ENCODE data around the gene FKBP10. TPM values are rescaled to one million over a fixed set of nuclear protein-coding genes. Genes with fewer than 3 reads are reported as not detected.

The FKBP10 gene
- total and polyA plus RNA-seq, 12 donors: 4.8 to 31.8 (median 10.2) TPM

- H3K4me1 ChIP-seq: peaks cover 16 to 49% (median 39%) of the 10 kb centered on the region in 9 donors
- WGBS, 2 donors: 92 to 95% methylated on average over 10 of the region's 10 CpGs
- H3K9me3 ChIP-seq: no peaks in the 10 kb centered on the region
- H3K36me3 ChIP-seq: no peaks in the 10 kb centered on the region
- H3K27ac ChIP-seq: no peak overlapping the region
- TF ChIP-seq, protein P1, sequence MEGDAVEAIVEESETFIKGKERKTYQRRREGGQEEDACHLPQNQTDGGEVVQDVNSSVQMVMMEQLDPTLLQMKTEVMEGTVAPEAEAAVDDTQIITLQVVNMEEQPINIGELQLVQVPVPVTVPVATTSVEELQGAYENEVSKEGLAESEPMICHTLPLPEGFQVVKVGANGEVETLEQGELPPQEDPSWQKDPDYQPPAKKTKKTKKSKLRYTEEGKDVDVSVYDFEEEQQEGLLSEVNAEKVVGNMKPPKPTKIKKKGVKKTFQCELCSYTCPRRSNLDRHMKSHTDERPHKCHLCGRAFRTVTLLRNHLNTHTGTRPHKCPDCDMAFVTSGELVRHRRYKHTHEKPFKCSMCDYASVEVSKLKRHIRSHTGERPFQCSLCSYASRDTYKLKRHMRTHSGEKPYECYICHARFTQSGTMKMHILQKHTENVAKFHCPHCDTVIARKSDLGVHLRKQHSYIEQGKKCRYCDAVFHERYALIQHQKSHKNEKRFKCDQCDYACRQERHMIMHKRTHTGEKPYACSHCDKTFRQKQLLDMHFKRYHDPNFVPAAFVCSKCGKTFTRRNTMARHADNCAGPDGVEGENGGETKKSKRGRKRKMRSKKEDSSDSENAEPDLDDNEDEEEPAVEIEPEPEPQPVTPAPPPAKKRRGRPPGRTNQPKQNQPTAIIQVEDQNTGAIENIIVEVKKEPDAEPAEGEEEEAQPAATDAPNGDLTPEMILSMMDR (IDR thresholded peaks at IDR 0.05): no peak
- intact Hi-C loops (cut with DNase I): no loop called here
- DNase-seq: no peak
- H3K4me3 ChIP-seq: no peak overlapping the region
- H3K27me3 ChIP-seq: no peaks in the 10 kb centered on the region
- no peak for ATAC-seq
These were observed 16.5 kb upstream of the FKBP10 start for GRCh38 chr17:41796121-41796895.

DNA sequence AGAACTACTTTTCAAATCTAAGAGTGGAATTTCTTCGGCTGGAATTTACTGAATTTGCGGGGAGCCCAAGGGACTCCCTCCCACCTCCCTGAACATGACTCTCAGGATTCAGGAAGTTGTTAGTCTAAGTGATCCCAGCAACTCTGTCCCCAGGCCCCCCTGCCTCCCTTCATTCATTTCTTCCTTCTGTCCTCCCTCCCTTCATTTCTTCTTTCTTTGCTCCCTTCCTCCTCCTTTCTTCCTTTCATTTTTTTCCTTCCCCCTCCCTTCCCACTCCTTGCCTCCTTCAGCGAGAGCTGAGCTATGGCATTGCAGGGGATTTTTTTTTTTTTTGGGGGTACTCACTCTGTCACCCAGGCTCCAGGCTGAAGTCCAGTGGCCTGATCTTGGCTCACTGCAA, 15.4 kb upstream of the FKBP10 start:
- ATAC-seq: no peak
- 81 to 89% methylated on average over 3 of the region's 3 CpGs for WGBS, 2 donors
- Histone ChIP-seq H3K36me3 (peaks cover 0 to 2% (median 0%) of the 10 kb centered on the region in 9 donors), H3K27me3 (no peaks in the 10 kb centered on the region), H3K4me1 (peaks cover 10 to 43% (median 35%) of the 10 kb centered on the region in 9 donors), H3K4me3 (no peak overlapping the region), H3K27ac (no peak overlapping the region), H3K9me3 (no peaks in the 10 kb centered on the region)
- no peak for DNase-seq
- intact Hi-C loops (cut with DNase I): no loop called here
- TF ChIP-seq, protein P1 (IDR thresholded peaks at IDR 0.05): no peak

DNA sequence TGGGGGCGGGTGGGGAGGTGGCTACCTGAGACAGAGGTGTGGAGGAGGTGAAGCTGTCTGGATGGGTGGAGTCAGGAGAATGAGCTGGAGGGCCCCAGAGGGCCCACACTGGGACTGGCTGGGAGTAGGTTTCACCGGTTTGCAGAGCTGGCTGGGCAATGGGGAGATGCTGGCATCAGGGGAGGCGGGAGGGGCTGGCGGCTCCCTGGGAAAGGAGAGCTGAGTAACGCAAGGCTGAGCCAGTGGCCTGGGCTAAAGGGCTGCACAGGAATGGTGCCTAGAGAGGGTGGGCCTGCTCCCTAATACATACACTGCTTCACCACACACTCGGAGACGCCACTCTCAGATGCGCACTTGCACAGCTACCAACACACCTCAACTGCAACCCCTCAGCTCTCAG, 13.4 kb upstream of the FKBP10 start:
- Histone ChIP-seq H3K9me3 (no peaks in the 10 kb centered on the region), H3K4me3 (no peak overlapping the region), H3K27me3 (no peaks in the 10 kb centered on the region), H3K36me3 (peaks cover 0 to 6% (median 0%) of the 10 kb centered on the region in 9 donors), H3K27ac (no peak overlapping the region), H3K4me1 (peaks cover 2 to 23% (median 15%) of the 10 kb centered on the region in 9 donors)
- intact Hi-C loops (cut with DNase I): no loop called here
- TF ChIP-seq, protein P1 (IDR thresholded peaks at IDR 0.05): no peak
- DNase-seq (no peak), ATAC-seq (no peak)
- WGBS, 2 donors: 92 to 94% methylated on average over 8 of the region's 8 CpGs

DNA sequence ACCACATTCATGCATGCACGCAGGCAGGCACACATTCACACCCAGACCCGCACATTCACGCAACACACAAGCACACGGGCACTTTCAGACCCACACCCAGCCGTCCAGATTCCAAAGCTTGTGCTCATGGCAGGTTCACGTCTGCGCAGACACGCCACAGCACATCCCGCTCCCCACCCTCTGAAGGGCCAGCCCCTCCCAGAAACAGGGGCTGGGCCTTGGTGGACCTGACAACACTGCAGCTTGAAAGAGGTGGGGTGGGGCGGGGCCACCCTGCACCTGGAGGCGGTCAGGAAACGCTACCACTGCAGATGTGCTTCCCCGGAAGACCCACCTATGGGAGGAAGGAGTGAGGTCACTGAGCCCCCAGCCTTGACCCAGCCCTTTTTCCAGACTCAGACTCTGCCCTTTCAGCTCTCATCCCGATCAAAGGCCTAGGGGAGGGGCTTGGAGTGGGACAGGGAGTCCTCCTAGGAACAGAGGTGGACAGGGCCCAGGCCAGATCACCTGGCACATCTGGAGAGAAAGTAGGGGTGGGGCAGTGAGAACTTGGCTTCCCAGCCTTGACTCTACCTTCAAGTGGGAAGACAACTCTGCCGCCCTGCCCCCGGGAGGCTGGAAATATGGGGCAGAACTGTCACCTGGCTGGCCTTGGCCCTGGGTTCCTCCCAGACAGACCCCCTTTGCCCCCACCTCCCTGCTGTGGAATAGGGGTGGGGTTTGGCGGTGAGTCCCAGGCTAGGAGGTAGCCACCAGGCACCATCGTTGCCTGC, 12.0 kb upstream of the FKBP10 start:
- Histone ChIP-seq H3K4me3 (peak overlapping the region in 2 of 10 donors; percentile 26 to 31), H3K27me3 (no peaks in the 10 kb centered on the region), H3K36me3 (peaks cover 0 to 6% (median 0%) of the 10 kb centered on the region in 9 donors), H3K9me3 (no peaks in the 10 kb centered on the region), H3K4me1 (peaks cover 2 to 17% (median 11%) of the 10 kb centered on the region in 9 donors), H3K27ac (peak overlapping the region in 2 of 10 donors; percentile 41 to 54)
- ATAC-seq (peak in 7 of 8 donors; percentile 26 to 54 (median 34)), DNase-seq (no peak)
- 56 to 66% methylated on average over 18 of the region's 18 CpGs for WGBS, 2 donors
- TF ChIP-seq, protein P1 (IDR thresholded peaks at IDR 0.05): no peak
- intact Hi-C loops (cut with DNase I): loop anchor here (1.0 to 2.0 kb wide), 3 partner anchors 27 to 62 kb away; no protein-coding TSS in a partner anchor

Data from heart right ventricle (tissue), 16 donors.